Epithelial cell of esophagus (primary cell): ENCODE results near the gene HOXB6.

ENCODE experiments used
- DNase-seq: peaks from one replicate; pipeline ENCODE4 v3.0.0; 2010; ENCODE audit warnings: low read depth
- H3K4me3 ChIP-seq: 2 replicates; pipeline ENCODE4 v1.5.1; 2011; ENCODE audit warnings: mild to moderate bottlenecking, low read length, control low read depth
- CTCF ChIP-seq: IDR thresholded peaks from 2 replicates; pipeline ENCODE4 v1.5.1; 2011; ENCODE audit warnings: low read depth, mild to moderate bottlenecking, low read length, control low read depth, inconsistent platforms; ENCODE audit not compliant: insufficient read depth; ENCODE audit errors: missing control alignments

Gene HOXB6

GRCh38 chr17:48605409-48605919, 678 bp upstream of the HOXB6 start:
- no peak overlapping the region for H3K4me3 ChIP-seq
- TF ChIP-seq CTCF: no peak
- DNase-seq: no peak

DNA sequence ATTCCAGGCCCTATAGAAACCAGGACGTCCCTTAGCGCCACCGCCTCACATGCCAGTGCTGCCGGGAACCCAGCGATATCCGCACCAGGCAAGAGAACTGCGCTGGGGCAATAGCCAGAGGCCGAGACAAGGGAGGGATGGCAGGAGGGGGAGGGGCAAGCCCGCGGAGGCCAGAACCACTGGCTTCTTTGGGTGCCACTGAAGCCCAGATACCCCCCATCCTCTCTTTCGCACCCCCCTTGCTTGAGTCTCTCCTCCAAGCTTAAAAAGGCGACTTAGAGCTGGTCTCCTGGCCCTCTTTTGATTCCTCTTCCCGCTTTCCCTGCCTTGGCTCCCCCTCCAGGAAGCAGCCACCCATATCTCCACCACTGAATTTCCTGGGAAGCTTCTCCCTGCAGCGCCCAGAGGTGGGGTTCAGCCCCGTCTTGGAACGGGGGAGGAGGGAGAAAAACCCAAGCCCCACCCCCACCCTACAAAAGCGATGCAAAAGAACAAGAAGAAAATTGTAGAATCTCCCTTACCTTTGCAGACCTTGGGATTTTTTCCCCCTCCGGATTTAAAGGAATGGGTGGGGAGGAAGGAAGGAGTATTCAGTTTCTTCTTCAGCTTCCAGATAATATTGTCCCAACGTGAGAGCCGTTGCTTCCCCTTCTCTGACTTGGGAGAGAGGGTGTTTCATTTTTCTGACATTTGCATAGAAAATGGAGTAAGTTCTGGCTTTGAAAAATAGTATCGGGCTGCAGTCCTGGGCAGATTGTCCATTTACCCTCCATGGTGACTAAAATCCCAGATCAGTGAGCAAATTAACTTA, 622 bp downstream of the HOXB6 start:
- H3K4me3 ChIP-seq: no peak overlapping the region
- no peak for TF ChIP-seq CTCF
- DNase-seq: no peak

GRCh38 chr17:48601539-48602425, 3.0 kb downstream of the HOXB6 start:
- H3K4me3 ChIP-seq: no peak overlapping the region
- DNase-seq: no peak
- TF ChIP-seq CTCF: no peak

GRCh38 chr17:48601207-48601538, 3.6 kb downstream of the HOXB6 start:
- H3K4me3 ChIP-seq: no peak overlapping the region
- TF ChIP-seq CTCF: no peak
- no peak for DNase-seq

DNA sequence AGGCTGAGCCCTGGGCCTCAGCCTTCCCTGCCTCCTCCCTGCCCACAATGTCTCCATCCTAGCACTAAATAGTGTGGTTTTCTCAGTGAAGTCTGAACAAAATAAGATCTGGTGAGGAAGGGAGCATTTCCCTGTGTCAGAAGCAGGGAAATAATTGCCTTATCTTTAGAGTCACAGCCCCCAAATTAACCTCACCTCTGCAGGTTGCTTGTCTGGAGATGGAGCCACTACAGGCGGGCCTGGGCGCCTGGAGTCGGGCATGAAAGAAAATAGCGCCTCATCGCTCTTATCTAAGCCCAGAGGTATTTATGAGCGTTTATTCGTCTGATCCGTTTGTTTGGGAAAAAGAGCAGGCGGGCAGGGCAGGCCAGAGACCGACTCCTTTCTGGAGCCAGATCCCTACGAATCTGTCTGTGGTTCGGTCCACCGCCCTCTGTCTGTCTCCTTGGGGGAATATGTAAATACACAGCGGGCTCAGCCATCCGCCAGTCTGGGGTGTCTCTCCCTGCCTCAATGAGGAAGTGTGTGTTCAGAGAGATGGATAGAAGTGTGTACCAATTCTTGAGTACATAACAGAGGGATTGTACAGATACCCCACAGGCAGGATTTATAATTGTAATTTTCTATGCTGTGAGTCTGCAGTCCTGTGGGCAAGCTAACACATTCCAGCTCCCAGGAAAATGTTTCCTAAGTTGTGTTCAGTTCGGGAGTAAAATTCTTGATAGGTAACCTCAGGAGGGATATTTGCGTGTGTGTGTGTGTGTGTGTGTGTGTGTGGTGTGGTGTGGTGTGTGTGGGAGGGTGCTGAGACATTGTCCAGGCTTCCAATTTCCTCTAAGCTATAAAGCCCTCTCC, 4.3 kb downstream of the HOXB6 start:
- no peak for TF ChIP-seq CTCF
- H3K4me3 ChIP-seq: no peak overlapping the region
- DNase-seq: no peak

GRCh38 chr17:48599354-48599753, 5.4 kb downstream of the HOXB6 start:
- no peak for DNase-seq
- no peak overlapping the region for H3K4me3 ChIP-seq
- no peak for TF ChIP-seq CTCF
